ENCODE measurements around the gene FLVCR1. TPM values are rescaled to one million over a fixed set of nuclear protein-coding genes. Genes with fewer than 3 reads are reported as not detected.
"Not testable (repeated sequence)": the region's sequence is repeated elsewhere in the genome, so short reads cannot be mapped to it uniquely, and the experiment has no call there.

The FLVCR1 gene
- total RNA-seq, 1 donor from 2014 or later: 17.6 TPM

DNA sequence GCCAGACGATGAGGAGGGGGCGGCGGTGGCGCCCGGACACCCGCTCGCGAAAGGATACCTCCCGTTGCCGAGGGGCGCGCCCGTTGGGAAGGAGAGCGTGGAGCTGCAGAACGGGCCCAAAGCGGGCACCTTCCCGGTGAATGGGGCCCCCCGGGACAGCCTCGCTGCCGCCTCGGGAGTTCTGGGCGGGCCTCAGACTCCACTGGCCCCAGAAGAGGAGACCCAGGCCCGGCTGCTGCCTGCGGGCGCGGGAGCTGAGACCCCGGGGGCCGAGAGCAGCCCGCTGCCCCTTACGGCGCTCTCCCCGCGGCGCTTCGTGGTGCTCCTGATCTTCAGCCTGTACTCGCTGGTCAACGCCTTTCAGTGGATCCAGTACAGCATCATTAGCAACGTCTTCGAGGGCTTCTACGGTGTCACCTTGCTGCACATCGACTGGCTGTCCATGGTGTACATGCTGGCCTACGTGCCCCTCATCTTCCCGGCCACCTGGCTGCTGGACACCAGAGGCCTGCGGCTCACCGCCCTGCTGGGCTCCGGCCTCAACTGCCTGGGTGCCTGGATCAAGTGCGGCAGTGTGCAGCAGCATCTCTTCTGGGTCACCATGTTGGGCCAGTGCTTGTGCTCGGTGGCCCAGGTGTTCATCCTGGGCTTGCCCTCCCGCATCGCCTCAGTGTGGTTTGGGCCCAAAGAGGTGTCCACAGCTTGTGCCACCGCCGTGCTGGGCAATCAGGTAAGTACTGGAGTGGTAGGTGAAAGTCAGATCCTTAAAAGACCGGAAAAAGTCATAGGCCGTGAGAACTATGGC, 588 bp downstream of the FLVCR1 start:
- intact Hi-C loops (cut with micrococcal nuclease): loop anchor here (1.0 to 5.0 kb wide), 8 partner anchors 67 to 1601 kb away; partner anchors contain the start of genes ANGEL2, ATF3, BATF3 and NSL1

DNA sequence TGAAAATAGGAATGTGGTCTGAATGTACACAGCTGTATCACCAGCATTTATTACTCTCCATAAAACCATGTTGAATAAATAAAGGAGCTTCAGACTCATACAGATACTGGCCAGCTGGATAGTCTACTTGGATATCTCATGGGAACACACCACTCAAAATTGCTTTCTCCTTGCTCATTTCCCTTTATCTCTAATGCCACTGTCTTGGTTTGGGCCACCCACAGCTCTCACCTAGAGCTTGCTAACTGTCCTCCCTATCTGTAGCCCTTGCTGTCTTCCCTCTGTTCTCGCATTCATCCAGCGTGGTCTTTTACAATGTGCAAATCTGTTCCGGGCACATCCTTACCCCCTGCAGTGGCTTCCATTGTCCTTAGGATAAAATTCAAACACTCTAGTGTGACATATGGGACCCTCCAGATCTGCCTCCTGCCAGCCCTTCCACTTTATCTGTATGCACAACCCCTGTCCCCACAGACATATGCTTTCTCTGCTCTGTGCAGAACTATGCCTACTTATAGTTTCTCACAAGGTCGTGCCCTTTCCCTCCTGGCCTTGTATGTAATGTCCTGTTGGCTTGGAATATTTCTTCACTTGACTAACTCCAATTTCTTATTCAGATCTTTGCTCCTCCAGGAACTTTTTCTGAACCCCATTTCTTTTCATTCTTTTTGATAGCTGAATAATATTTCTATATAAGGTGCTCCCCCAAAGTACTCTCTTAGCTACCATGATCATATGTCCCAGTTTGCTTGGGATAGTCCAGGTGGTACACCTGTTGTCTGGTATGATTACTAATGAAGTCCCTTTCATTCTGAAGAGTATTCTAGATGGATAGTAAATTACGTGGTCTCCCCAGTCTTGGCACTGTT, 2.9 kb downstream of the FLVCR1 start:
- intact Hi-C loops (cut with micrococcal nuclease): no loop called here

DNA sequence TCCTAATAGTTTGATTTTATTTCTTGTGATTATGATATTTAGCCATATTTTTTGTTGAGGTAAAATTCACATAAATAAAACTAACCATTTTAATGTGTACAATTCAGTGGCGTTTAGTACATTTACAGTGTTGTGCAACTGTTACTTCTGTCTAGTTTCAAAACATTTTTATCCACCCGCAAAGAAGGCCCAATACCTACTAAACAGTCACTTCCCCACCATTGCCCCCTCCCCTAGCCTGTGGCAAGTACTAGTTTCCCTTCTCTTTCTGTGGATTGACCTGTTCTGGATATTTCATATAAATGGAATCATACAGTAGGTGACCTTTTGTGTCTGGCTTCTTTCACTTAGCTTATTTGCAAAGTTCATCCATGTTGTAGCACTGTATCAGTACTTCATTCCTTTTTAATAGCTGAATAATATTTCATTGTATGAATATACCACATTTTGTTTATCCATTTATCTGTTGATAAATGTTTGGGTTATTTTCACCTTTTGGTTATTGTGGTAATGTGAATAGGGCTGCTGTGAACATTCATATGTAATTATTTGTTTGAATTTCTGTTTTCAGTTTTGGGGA, 4.1 kb downstream of the FLVCR1 start:
- intact Hi-C loops (cut with micrococcal nuclease): no loop called here

DNA sequence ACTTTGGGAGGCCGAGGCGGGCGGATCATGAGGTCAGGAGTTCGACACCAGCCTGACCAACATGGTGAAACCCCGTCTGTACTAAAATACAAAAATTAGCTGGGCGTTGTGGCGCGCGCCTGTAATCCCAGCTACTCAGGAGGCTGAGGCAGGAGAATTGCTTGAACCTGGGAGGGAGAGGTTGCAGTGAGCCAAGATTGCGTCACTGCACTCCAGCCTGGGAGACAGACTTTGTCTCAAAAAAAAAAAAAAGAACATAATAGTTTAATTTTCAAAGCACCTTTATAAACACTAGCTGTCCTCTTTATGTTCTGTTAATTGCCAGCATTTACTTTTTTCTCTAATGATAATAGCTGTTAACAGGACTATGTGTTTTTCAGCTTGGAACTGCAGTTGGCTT, 5.3 kb downstream of the FLVCR1 start:
- intact Hi-C loops (cut with micrococcal nuclease): not testable (repeated sequence)

- intact Hi-C loops (cut with micrococcal nuclease): no loop called here
Measured at GRCh38 chr1:212864201-212864600, 6.1 kb downstream of the FLVCR1 start.

- intact Hi-C loops (cut with micrococcal nuclease): no loop called here
Measured at GRCh38 chr1:212867192-212867591, 9.1 kb downstream of the FLVCR1 start.

DNA sequence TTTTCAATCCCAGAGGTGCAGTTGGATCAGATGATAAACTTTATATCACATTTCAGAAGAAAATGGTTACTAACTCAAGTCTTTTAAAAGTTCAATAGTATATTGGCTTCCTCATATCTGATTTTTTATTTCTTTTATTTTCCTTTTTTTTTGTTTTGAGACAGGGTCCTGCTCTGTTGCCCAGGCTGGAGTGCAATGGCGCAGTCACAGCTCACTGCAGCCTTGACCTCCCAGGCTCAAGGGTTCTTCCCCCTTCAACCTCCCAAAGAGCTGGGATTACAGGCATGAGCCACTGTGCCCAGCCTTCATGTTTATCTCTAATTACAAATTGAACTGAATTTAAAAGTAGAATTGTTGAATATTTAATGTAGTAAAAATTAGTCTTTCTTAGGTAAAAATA, 13.9 kb downstream of the FLVCR1 start:
- intact Hi-C loops (cut with micrococcal nuclease): no loop called here

DNA sequence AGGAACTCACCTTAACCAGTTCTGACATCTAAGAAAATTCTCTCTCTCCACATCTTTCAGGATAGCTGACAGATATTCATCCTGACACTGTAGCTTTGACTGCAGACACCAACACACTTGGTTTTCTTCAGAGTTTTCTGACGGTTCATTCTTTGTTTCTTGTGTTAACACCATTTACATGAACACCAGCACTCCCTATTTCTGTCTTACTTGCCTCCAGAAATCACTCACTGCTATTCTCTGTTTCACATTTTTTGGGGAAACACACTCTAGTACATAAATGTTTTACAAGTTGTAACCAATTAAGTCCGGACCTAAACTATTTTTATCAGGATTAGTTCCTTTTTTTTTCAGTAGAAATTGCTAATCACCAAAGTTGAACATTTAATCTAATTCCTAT, 15.4 kb downstream of the FLVCR1 start:
- intact Hi-C loops (cut with micrococcal nuclease): no loop called here

DNA sequence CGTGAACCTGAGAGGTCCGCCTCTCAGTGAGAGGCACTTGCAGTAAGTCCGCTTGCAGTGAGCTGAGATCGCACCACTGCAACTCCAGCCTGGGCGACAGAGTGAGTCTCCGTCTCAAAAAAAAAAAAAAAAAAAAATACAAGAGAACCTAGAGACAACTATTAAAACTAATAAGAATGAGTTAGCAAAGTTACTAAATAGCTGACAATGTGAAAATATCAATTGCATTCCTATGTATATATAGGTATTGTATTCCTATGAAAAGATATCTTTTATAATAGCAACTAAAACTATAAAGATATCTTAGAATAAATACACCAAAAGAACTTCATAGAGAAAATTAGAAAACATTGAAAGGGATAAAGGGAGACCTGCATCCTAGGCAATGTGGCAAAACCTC, 20.3 kb downstream of the FLVCR1 start:
- intact Hi-C loops (cut with micrococcal nuclease): no loop called here

DNA sequence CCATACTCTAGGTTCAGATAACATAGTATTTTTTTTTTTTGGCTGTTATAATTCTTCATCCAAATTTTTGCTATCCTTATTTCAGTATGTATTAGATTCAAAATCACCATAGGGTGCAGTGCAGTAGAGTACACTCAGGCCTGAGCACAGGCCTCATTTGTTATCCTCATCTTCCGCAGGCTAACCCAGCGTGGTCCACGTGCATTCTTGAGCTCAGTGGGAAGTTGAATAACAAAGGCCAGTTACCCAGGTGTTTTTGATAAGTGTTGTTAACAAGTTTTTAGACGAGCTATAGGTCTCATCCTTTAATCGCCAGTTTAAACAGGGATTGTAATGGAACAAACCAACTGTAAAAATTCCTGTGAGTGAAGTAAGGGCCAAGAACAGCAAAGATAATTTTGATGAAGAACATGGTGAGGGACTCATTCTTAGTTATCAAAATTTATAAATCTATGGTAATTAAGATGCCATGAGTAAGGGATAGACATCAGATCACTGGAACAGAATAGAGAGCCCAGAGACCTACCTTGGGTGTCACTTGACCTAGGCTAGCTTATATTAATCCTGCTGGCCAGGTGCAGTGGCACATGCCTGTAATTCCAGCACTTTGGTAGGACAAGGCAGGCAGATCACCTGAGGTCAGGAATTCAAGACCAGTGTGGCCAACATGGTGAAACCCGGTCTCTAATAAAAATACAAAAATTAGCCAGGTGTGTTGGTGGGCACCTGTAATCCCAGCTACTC, 22.0 kb downstream of the FLVCR1 start:
- intact Hi-C loops (cut with micrococcal nuclease): no loop called here

DNA sequence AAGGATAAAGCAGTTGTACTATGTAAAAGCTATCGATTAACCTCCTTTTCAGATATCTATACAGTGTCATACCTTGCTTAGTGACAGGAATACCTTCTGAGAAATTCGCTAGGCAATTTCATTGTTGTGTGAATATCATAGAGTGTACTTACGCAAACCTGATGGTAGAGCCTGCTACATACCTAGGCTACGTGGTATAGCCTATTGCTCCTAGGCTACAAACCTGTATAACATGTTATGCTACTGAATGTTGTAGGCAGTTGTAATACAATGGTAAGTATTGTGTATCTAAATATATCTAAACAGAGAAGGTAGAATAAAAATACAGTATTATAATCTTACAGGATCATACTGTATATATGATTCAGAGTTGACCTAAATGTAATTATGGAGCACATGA, 26.5 kb downstream of the FLVCR1 start:
- intact Hi-C loops (cut with micrococcal nuclease): no loop called here

GRCh38 chr1:212892108-212892507, 34.0 kb downstream of the FLVCR1 start:
- intact Hi-C loops (cut with micrococcal nuclease): no loop called here

DNA sequence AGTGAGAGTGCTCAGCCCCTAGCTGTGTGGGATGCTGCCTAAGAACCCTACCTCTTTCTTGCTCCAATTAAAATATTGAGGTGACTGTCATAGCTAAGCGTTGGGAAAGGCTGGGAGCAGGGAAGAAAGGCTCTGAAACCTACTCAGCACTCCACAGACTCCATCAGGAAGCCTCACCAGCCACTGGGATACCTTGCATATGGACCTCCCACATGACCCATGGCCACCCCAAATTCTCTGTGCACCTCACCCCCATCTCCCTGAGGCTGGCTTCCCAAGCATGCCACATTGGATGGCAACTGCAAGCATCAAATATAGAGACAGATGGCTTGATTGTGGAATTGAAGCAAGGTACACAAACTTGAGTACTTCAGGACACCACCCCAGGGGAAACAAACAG, 41.8 kb downstream of the FLVCR1 start:
- intact Hi-C loops (cut with micrococcal nuclease): no loop called here

GRCh38 chr1:212901290-212901689, 43.2 kb downstream of the FLVCR1 start:
- intact Hi-C loops (cut with micrococcal nuclease): no loop called here

- intact Hi-C loops (cut with micrococcal nuclease): no loop called here
Measured at GRCh38 chr1:212902054-212902453, 44.0 kb downstream of the FLVCR1 start.

DNA sequence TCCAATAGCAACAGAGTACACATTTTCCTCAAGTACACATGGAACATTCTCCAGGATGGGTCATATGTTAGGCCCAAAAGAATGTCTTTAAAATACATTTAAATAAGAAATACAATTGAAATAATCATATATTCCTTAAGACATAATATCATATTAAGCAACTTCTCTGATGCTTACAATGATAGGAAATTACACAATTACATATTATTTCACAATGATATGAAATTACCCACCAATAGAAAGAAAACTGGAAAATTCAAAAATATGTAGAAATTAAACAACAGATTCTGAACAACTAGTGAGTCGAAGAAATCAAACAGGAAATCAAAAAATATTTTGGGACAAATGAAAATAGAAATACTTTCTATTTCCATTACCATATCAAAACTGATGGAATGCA, 45.6 kb downstream of the FLVCR1 start:
- intact Hi-C loops (cut with micrococcal nuclease): no loop called here

- intact Hi-C loops (cut with micrococcal nuclease): not testable (repeated sequence)
Measured at GRCh38 chr1:212908071-212908470, 50.0 kb downstream of the FLVCR1 start.

DNA sequence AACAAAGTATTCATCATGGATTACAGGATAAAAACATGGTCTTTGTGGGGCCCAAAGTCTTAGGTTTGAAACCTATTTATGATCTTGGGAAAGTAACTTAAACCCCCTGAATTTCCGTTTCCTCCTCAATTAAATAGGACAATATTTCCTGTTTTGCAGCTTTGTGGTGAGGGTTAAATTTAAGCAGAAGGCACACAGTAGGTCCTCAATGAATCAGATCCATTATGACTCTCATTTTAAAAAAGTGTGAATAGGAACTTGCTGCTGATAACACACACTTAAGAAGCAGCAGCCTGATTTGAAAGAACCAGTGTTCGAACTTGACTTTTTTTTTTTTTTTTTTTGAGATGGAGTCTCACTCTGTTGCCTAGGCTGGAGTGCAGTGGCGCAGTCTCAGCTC, 50.9 kb downstream of the FLVCR1 start:
- intact Hi-C loops (cut with micrococcal nuclease): no loop called here

DNA sequence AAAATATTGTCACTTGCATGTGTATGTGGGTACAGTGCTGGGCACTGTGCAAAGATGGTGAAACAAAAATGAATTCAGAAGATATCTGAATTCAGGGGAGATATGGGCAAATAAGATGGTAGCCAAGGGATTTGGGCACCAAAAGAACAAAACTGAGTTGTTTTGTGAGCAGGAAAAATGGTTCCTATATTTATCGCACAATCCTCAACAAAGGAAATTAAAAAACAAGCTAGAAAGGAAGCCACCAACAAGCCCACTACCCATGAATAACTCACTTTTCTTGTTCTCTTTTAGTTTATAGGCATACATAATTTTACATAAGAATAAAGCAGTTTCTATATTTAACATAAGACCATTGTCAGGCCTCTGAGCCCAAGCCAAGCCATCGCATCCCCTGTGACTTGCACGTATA, 51.6 kb downstream of the FLVCR1 start:
- intact Hi-C loops (cut with micrococcal nuclease): no loop called here

DNA sequence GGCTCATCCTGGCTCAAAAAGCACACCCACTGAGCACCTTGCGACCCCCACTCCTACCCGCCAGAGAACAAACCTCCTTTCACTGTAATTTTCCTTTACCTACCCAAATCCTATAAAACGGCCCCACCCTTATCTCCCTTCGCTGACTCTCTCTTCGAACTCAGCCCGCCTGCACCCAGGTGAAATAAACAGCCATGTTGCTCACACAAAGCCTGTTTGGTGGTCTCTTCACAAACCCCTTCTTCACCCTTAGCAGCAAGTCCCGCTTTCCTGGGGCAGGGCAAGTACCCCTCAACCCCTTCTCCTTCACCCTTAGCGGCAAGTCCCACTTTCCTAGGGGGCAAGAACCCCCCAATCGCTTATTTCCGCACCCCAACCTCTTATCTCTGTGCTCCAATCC, 52.1 kb downstream of the FLVCR1 start:
- intact Hi-C loops (cut with micrococcal nuclease): not testable (repeated sequence)

GRCh38 chr1:212913638-212914037, 55.6 kb downstream of the FLVCR1 start:
- intact Hi-C loops (cut with micrococcal nuclease): not testable (repeated sequence)

Data from T-helper 2 cell treated with Interferon-gamma antibody and Interleukin-4, amounts not matched to agents 100 ng/mL and 5 ng/mL, for 36 hours (primary cell).